WERI-Rb-1 (cell line): ENCODE measurements around the gene RNF115.
"Not testable (repeated sequence)": the region's sequence is repeated elsewhere in the genome, so short reads cannot be mapped to it uniquely, and the experiment has no call there.

Experiments
- DNase-seq: peaks from one replicate; pipeline ENCODE4 v3.0.0-alpha.2; 2020
- H3K27ac ChIP-seq: fragments of 250-450 bp; sonication (Bioruptor Pico); 2 replicates; pipeline ENCODE4 v1.5.1; 2020; ENCODE audit warnings: mild to moderate bottlenecking, moderate library complexity
- H3K27me3 ChIP-seq: fragments of 250-450 bp; sonication (Bioruptor Pico); 2 replicates; pipeline ENCODE4 v1.5.1; 2021; ENCODE audit warnings: mild to moderate bottlenecking, low read depth, moderate library complexity; ENCODE audit not compliant: insufficient read depth, severe bottlenecking
- H3K36me3 ChIP-seq: fragments of 250-450 bp; sonication (Bioruptor Pico); 2 replicates; pipeline ENCODE4 v1.5.1; 2020; ENCODE audit warnings: mild to moderate bottlenecking, moderate library complexity
- H3K4me3 ChIP-seq: 2 replicates; pipeline ENCODE4 v1.5.1; 2011; ENCODE audit warnings: low read depth, mild to moderate bottlenecking, control low read depth, low read length
- H3K9me3 ChIP-seq: fragments of 250-450 bp; sonication (Bioruptor Pico); 2 replicates; pipeline ENCODE4 v1.5.1; 2021; ENCODE audit warnings: mild to moderate bottlenecking, moderate library complexity; ENCODE audit not compliant: severe bottlenecking
- CTCF ChIP-seq: IDR thresholded peaks from 2 replicates; pipeline ENCODE4 v1.5.1; 2011; ENCODE audit warnings: low read depth, mild to moderate bottlenecking, control low read depth, inconsistent platforms, low read length

Gene RNF115

DNA sequence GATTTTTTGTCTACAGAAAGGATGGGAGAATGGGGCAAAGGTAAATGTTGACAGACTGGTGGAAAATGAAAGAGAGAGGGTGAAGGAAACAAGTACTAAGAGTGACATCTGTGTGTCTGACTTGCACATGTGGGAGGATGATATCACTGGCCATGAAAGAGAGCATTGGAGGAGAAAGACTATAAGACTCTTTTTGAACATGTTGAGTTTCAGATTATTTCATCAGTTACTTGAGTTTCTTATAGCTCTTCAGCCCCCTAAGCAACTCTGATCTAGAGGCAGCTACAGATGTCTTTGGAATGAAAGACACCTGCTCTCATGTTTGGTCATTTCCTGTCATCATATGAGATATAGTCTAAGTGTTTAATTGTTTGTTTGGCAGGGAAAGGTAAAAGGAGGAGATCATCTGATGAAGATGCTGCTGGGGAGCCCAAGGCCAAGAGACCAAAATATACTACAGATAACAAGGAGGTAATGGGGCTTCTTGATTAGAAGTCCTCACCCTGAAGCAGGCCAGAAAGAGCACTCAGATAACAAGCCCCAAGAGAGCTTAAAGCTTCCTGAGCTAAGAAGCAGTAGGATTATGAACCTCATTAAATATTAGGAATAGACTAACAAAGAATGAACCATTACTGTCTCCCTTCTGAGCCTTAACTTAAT, 4.6 kb upstream of the RNF115 start:
- DNase-seq: no peak
- no peaks in the 10 kb centered on the region for H3K9me3 ChIP-seq
- H3K36me3 ChIP-seq: peaks cover 90% of the 10 kb centered on the region
- peak overlapping the region; percentile 60 for H3K27ac ChIP-seq
- H3K27me3 ChIP-seq: no peaks in the 10 kb centered on the region
- no peak for TF ChIP-seq CTCF
- H3K4me3 ChIP-seq: no peak overlapping the region

GRCh38 chr1:145827966-145828365, 4.1 kb upstream of the RNF115 start:
- peak; percentile 62 for DNase-seq
- no peak for TF ChIP-seq CTCF
- Histone ChIP-seq H3K36me3 (peaks cover 85% of the 10 kb centered on the region), H3K4me3 (no peak overlapping the region), H3K27me3 (no peaks in the 10 kb centered on the region), H3K9me3 (no peaks in the 10 kb centered on the region), H3K27ac (peak overlapping the region; percentile 60)

- no peak for TF ChIP-seq CTCF
- no peak overlapping the region; the same call in 1 of the 2 replicates for H3K27ac ChIP-seq
- no peaks in the 10 kb centered on the region for H3K9me3 ChIP-seq
- H3K36me3 ChIP-seq: peaks cover 65% of the 10 kb centered on the region
- H3K4me3 ChIP-seq: no peak overlapping the region
- no peak for DNase-seq
- H3K27me3 ChIP-seq: no peaks in the 10 kb centered on the region
Observed at GRCh38 chr1:145826030-145826429, 2.1 kb upstream of the RNF115 start.

GRCh38 chr1:145824499-145824842, 576 bp upstream of the RNF115 start:
- H3K36me3 ChIP-seq: peaks cover 50% of the 10 kb centered on the region
- H3K27me3 ChIP-seq: no peaks in the 10 kb centered on the region
- H3K9me3 ChIP-seq: no peaks in the 10 kb centered on the region
- no peak for DNase-seq
- TF ChIP-seq CTCF: no peak
- H3K4me3 ChIP-seq: peak overlapping the region; percentile 100
- peak overlapping the region; percentile 93 for H3K27ac ChIP-seq

- not testable (repeated sequence) for DNase-seq, H3K4me3 ChIP-seq, H3K27ac ChIP-seq, H3K27me3 ChIP-seq, H3K9me3 ChIP-seq
- peaks cover 34% of the 10 kb centered on the region for H3K36me3 ChIP-seq
Observed at GRCh38 chr1:145822779-145823331, 1.0 kb downstream of the RNF115 start.

DNA sequence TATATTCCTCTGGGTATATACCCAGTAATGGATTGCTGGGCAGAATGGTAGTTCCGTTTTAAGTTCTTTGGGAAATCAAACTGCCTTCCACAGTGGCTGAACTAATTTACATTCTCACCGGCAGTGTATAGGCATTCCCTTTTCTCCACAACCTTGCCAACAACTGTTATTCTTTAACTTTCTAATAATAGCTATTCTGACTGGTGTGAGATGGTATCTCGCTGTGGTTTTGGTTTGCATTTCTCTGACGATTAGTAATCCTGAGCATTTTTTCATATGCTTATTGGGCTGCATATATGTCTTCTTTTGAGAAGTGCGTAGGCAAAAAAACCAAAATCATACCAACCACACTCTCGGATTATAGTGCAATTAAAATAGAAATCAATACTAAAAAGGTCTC, 5.8 kb downstream of the RNF115 start:
- H3K4me3 ChIP-seq, DNase-seq, H3K36me3 ChIP-seq, H3K27me3 ChIP-seq, H3K9me3 ChIP-seq, H3K27ac ChIP-seq: not testable (repeated sequence)

GRCh38 chr1:145812977-145813810, 10.7 kb downstream of the RNF115 start:
- DNase-seq, H3K4me3 ChIP-seq, H3K27ac ChIP-seq, H3K27me3 ChIP-seq, H3K36me3 ChIP-seq, H3K9me3 ChIP-seq: not testable (repeated sequence)
